ENCODE data around the gene ITGB1BP1.

Gene ITGB1BP1

DNA sequence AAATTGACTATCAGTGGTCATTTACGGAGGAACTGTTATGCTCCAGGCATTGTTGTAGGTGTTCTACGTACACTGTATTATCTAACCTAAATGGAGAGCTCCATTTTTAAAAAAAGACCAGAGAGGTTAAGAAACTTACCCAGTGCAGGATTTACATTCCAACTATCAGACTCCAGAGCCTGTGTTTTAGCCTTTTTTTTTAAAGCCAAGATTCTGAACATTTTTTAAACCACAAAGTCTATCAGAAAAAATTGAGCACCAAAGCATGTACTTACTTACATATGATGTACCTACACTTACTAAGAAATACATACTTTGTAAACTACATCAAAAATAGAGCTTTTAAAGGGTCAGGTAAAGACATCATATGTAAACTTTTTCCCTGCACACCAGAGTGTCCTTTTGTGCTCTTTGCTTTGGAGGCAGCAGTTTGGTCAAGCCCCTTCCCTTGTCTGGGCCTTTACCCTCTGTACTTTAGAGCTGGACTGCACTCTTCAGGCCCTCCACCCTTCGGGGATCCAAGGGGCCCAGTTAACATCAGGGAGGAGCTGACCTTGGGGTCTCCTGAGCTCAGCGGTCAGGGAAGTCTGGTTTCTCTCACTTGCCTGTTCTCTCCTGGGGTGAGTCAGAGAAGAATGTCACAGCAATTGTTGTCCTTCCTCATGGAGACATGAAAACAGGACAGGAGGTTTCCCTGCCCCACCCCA, 58.4 kb downstream of the ITGB1BP1 start:
- TF ChIP-seq SUZ12 (IDR thresholded peaks at IDR 0.05; ENCODE audit: extremely low read depth, insufficient read depth, insufficient read length) (no peak), ZNF274 (IDR thresholded peaks at IDR 0.05; ENCODE audit: low read depth, low read length) (no peak), YY1 (IDR thresholded peaks at IDR 0.05; ENCODE audit: insufficient read depth, insufficient read length) (no peak)
- Histone ChIP-seq H3K36me3 (ENCODE audit: insufficient read depth, insufficient read length, low read length) (peaks cover 27% of the 10 kb centered on the region), H3K4me3 (ENCODE audit: insufficient read length, low read depth) (no peak overlapping the region), H3K4me1 (ENCODE audit: insufficient read depth, insufficient read length) (no peaks in the 10 kb centered on the region), H3K9ac (ENCODE audit: insufficient read length, low read depth) (no peak overlapping the region), H3K27me3 (ENCODE audit: insufficient read depth, insufficient read length) (no peaks in the 10 kb centered on the region), H3K9me3 (ENCODE audit: insufficient read depth, low read length) (no peaks in the 10 kb centered on the region)
- DNase-seq (ENCODE audit: low read depth, low spot score) = no peak

DNA sequence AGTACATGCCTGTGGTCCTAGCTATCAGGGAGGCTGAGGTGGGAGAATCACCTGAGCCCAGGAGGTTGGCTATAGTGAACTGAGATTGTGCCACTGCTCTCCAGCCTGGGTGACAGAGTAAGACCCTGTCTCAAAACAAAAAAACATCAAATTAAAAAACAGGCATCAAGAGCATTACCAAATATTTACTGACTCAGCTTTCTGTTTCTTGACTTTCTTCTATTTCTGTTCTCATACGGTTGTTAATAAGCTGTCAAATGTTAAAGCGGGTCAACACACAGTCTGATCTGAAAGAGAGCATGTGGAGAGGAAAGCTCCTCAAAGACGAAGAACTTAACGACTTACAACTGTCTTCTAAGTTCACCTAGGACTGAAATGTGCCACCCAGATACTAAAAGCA, 59.0 kb downstream of the ITGB1BP1 start:
- Histone ChIP-seq H3K4me3 (ENCODE audit: insufficient read length, low read depth) (no peak overlapping the region), H3K27me3 (ENCODE audit: insufficient read depth, insufficient read length) (no peaks in the 10 kb centered on the region), H3K9me3 (ENCODE audit: insufficient read depth, low read length) (no peaks in the 10 kb centered on the region), H3K9ac (ENCODE audit: insufficient read length, low read depth) (no peak overlapping the region), H3K4me1 (ENCODE audit: insufficient read depth, insufficient read length) (no peaks in the 10 kb centered on the region), H3K36me3 (ENCODE audit: insufficient read depth, insufficient read length, low read length) (peaks cover 27% of the 10 kb centered on the region)
- DNase-seq (ENCODE audit: low read depth, low spot score) = no peak
- TF ChIP-seq YY1 (IDR thresholded peaks at IDR 0.05; ENCODE audit: insufficient read depth, insufficient read length) (no peak), SUZ12 (IDR thresholded peaks at IDR 0.05; ENCODE audit: extremely low read depth, insufficient read depth, insufficient read length) (no peak), ZNF274 (IDR thresholded peaks at IDR 0.05; ENCODE audit: low read depth, low read length) (no peak)

DNA sequence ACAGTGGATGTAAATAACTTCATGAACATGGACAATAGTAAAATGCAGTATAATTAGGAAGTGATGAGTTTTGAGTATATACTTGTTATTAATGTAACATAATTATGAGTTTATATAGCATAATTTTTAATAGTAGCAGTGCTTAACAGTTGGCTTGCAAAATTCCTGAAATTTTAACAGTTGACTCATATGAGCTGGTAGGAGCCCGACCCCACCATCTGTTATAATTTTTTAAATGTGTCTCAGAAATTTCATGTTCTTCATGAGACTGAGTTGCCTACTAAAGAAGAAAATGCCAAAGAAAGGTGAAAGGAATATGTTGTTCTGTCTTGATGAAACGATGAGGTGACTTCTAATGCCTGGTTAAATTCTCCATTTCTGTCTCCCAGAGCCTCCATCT, 62.6 kb downstream of the ITGB1BP1 start:
- H3K4me3 ChIP-seq (ENCODE audit: insufficient read length, low read depth) = no peak overlapping the region
- DNase-seq (ENCODE audit: low read depth, low spot score) = no peak
- H3K4me1 ChIP-seq (ENCODE audit: insufficient read depth, insufficient read length) = no peaks in the 10 kb centered on the region
- H3K9me3 ChIP-seq (ENCODE audit: insufficient read depth, low read length) = no peaks in the 10 kb centered on the region
- peaks cover 29% of the 10 kb centered on the region for H3K36me3 ChIP-seq (ENCODE audit: insufficient read depth, insufficient read length, low read length)
- no peak for TF ChIP-seq SUZ12 (IDR thresholded peaks at IDR 0.05; ENCODE audit: extremely low read depth, insufficient read depth, insufficient read length)
- no peak for TF ChIP-seq YY1 (IDR thresholded peaks at IDR 0.05; ENCODE audit: insufficient read depth, insufficient read length)
- no peak for TF ChIP-seq ZNF274 (IDR thresholded peaks at IDR 0.05; ENCODE audit: low read depth, low read length)
- no peaks in the 10 kb centered on the region for H3K27me3 ChIP-seq (ENCODE audit: insufficient read depth, insufficient read length)
- H3K9ac ChIP-seq (ENCODE audit: insufficient read length, low read depth) = no peak overlapping the region

DNA sequence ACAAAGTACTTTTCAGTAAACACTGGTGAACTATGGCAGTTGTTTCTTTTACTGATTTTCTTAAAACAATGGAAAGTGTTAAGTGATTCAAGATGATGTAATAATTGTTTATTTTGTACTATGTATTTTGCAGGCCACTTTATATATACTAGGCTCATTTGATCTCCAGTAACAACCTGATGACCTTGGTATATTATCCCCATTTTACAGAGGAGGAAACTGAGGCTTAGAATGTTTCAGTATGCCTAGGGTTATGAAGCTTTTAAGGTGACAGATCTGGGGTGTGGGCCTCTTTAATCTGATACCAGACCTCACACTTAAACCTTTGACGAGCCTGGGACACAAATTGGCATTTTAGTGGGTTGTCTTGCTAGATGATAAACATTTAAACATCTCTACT, 63.2 kb downstream of the ITGB1BP1 start:
- Histone ChIP-seq H3K9ac (ENCODE audit: insufficient read length, low read depth) (no peak overlapping the region), H3K9me3 (ENCODE audit: insufficient read depth, low read length) (no peaks in the 10 kb centered on the region), H3K27me3 (ENCODE audit: insufficient read depth, insufficient read length) (no peaks in the 10 kb centered on the region), H3K4me3 (ENCODE audit: insufficient read length, low read depth) (no peak overlapping the region), H3K36me3 (ENCODE audit: insufficient read depth, insufficient read length, low read length) (peaks cover 27% of the 10 kb centered on the region), H3K4me1 (ENCODE audit: insufficient read depth, insufficient read length) (no peaks in the 10 kb centered on the region)
- no peak for DNase-seq (ENCODE audit: low read depth, low spot score)
- TF ChIP-seq SUZ12 (IDR thresholded peaks at IDR 0.05; ENCODE audit: extremely low read depth, insufficient read depth, insufficient read length) (no peak), YY1 (IDR thresholded peaks at IDR 0.05; ENCODE audit: insufficient read depth, insufficient read length) (no peak), ZNF274 (IDR thresholded peaks at IDR 0.05; ENCODE audit: low read depth, low read length) (no peak)

DNA sequence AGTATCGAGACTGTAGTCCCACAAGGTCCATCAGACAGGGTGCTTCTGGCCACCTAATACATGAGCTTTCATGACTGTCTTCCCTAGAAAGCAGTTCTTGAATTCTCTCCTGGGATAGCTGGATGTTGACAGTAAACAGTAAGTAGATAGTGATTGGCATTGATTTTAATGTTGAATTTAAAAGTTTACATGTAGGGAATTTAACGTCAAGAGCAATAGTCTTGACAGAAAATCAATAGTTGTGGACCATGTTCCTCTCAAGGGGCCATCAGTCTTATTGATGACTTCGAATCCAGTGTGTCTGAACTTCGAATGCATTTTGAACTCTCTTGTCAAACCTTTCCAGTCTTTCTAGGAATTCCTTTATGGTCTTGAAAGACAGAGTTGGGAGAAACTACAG, 63.9 kb downstream of the ITGB1BP1 start:
- no peak for DNase-seq (ENCODE audit: low read depth, low spot score)
- H3K36me3 ChIP-seq (ENCODE audit: insufficient read depth, insufficient read length, low read length) = peaks cover 27% of the 10 kb centered on the region
- no peaks in the 10 kb centered on the region for H3K9me3 ChIP-seq (ENCODE audit: insufficient read depth, low read length)
- no peak overlapping the region for H3K9ac ChIP-seq (ENCODE audit: insufficient read length, low read depth)
- no peak overlapping the region for H3K4me3 ChIP-seq (ENCODE audit: insufficient read length, low read depth)
- no peaks in the 10 kb centered on the region for H3K27me3 ChIP-seq (ENCODE audit: insufficient read depth, insufficient read length)
- no peak for TF ChIP-seq SUZ12 (IDR thresholded peaks at IDR 0.05; ENCODE audit: extremely low read depth, insufficient read depth, insufficient read length)
- H3K4me1 ChIP-seq (ENCODE audit: insufficient read depth, insufficient read length) = no peaks in the 10 kb centered on the region

DNA sequence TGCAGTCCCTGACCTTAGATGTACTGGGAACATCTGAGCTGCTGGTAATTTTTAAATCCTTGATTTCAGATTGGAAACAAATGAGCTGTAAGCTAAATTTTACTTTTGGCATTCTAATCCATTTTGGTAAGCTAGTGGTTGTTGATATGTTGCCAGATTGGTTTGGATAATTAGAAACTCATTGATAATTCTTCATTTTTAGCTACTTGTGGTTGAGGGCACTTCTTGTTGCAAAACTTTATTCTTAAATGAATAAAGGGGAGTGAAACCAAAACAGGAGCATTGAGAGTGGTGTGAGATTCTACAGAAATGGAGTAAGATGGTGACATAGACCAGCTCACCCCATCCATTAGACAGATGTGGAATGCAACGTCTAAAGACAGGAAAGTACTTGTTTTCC, 64.5 kb downstream of the ITGB1BP1 start:
- no peak for DNase-seq (ENCODE audit: low read depth, low spot score)
- H3K27me3 ChIP-seq (ENCODE audit: insufficient read depth, insufficient read length) = no peaks in the 10 kb centered on the region
- H3K36me3 ChIP-seq (ENCODE audit: insufficient read depth, insufficient read length, low read length) = peaks cover 27% of the 10 kb centered on the region
- no peak overlapping the region for H3K9ac ChIP-seq (ENCODE audit: insufficient read length, low read depth)
- TF ChIP-seq YY1 (IDR thresholded peaks at IDR 0.05; ENCODE audit: insufficient read depth, insufficient read length) (no peak), ZNF274 (IDR thresholded peaks at IDR 0.05; ENCODE audit: low read depth, low read length) (no peak), SUZ12 (IDR thresholded peaks at IDR 0.05; ENCODE audit: extremely low read depth, insufficient read depth, insufficient read length) (no peak)
- H3K9me3 ChIP-seq (ENCODE audit: insufficient read depth, low read length) = no peaks in the 10 kb centered on the region
- no peaks in the 10 kb centered on the region for H3K4me1 ChIP-seq (ENCODE audit: insufficient read depth, insufficient read length)
- H3K4me3 ChIP-seq (ENCODE audit: insufficient read length, low read depth) = no peak overlapping the region

DNA sequence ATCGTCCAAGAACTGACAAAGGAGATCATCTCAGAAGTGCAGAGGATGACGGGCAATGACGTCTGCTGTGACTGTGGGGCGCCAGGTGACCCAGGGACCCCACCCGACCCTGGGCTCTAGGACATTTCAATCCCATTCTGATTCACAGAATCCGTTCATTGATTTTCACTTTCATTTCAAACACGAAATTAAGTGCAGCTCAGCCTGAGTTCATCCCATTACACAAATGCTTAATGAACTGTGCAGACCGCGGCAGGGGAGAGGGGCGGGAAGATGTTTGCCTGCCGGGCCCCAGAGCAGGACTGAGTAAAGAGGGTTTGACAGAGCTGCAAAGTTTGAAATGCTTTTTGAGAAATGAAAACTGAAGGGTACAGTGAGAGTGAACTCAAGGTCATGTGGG, 67.1 kb downstream of the ITGB1BP1 start:
- Histone ChIP-seq H3K27me3 (ENCODE audit: insufficient read depth, insufficient read length) (no peaks in the 10 kb centered on the region), H3K4me1 (ENCODE audit: insufficient read depth, insufficient read length) (no peaks in the 10 kb centered on the region), H3K9me3 (ENCODE audit: insufficient read depth, low read length) (no peaks in the 10 kb centered on the region), H3K9ac (ENCODE audit: insufficient read length, low read depth) (no peak overlapping the region), H3K36me3 (ENCODE audit: insufficient read depth, insufficient read length, low read length) (peaks cover 42% of the 10 kb centered on the region), H3K4me3 (ENCODE audit: insufficient read length, low read depth) (no peak overlapping the region)
- DNase-seq (ENCODE audit: low read depth, low spot score) = no peak
- TF ChIP-seq YY1 (IDR thresholded peaks at IDR 0.05; ENCODE audit: insufficient read depth, insufficient read length) (no peak), SUZ12 (IDR thresholded peaks at IDR 0.05; ENCODE audit: extremely low read depth, insufficient read depth, insufficient read length) (no peak), ZNF274 (IDR thresholded peaks at IDR 0.05; ENCODE audit: low read depth, low read length) (no peak)
